H1 (cell line): ENCODE measurements around the gene ATP6V0D1.

Experiments
- BRCA1 ChIP-seq: IDR thresholded peaks from 2 replicates; pipeline ENCODE4 v1.6.1; 2012; ENCODE audit warnings: low read depth, low read length, improper control_type of control experiment
- POLR2A ChIP-seq, 2 experiments: IDR thresholded peaks; 1 replicate in 1 of 2; 2 replicates in 1 of 2; pipeline ENCODE4 v1.6.1; 2011; ENCODE audit warnings: low read depth in 2 of 2, low read length in 2 of 2, mild to moderate bottlenecking in 2 of 2; ENCODE audit errors: control extremely low read depth in 1 of 2
- RNF2 ChIP-seq: fragments of 200-900, 300-1000 bp; sonication (generic); IDR thresholded peaks from 2 replicates; pipeline ENCODE4 v1.7.1; 2016; ENCODE audit warnings: borderline replicate concordance, low read depth, mild to moderate bottlenecking, antibody characterized with exemption, low read length; ENCODE audit not compliant: poor library complexity, severe bottlenecking; ENCODE audit errors: missing control alignments
- SP1 ChIP-seq: IDR thresholded peaks from 2 replicates; pipeline ENCODE4 v1.6.1; 2011; ENCODE audit warnings: low read depth, low read length
- TF ChIP-seq, protein P1 (sequence below), 3 experiments: IDR thresholded peaks; 1 replicate in 2 of 3; 2 replicates in 1 of 3; pipeline versions ENCODE4 v1.5.1 to v1.6.1; 2011; ENCODE audit warnings: low read length in 3 of 3, mild to moderate bottlenecking in 3 of 3, inconsistent platforms in 2 of 3, low read depth in 1 of 3, moderate library complexity in 1 of 3; ENCODE audit not compliant: insufficient read depth in 1 of 3; ENCODE audit errors: control extremely low read depth in 1 of 3

DNA sequence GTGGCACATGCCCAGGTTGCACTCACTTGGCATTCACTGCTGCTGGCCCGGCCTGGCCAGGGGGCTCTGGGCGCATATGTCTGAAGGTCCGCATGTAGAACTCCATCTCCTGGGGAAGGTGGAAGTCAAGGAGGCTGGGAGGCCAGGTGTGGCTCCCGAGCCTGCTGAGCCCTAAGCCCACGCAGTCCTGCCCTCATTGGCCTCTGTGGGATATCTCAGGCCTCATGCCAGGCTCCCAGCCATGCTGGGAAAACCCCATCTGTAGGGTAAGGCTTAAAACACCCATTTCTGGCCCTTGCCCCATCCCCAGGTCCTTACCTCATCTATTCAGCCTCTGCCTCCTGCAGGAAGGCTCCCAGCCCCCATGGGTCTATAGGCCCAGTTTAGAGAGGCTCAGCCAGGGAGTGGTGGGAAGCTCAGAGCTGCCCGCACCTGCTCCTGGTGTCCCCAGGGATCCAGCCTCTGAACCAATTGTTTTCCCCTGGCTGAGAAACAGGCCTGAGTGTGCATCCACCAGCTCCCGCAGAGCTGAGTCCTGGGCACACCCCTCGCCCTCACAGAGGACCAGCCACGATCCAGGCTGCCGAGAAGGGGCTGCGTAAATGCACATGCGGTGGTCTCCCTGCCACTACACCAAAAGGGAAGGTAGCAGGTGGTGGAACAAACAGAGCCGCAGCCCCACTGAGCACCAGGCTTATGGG, 85.3 kb downstream of the ATP6V0D1 start:
- TF ChIP-seq POLR2A (IDR thresholded peaks at IDR 0.05; ENCODE audit: control extremely low read depth in 1 of 2, low read depth in 2 of 2, low read length in 2 of 2) (no peak), BRCA1 (no peak), SP1 (no peak), RNF2 (no peak)
- TF ChIP-seq, protein P1, sequence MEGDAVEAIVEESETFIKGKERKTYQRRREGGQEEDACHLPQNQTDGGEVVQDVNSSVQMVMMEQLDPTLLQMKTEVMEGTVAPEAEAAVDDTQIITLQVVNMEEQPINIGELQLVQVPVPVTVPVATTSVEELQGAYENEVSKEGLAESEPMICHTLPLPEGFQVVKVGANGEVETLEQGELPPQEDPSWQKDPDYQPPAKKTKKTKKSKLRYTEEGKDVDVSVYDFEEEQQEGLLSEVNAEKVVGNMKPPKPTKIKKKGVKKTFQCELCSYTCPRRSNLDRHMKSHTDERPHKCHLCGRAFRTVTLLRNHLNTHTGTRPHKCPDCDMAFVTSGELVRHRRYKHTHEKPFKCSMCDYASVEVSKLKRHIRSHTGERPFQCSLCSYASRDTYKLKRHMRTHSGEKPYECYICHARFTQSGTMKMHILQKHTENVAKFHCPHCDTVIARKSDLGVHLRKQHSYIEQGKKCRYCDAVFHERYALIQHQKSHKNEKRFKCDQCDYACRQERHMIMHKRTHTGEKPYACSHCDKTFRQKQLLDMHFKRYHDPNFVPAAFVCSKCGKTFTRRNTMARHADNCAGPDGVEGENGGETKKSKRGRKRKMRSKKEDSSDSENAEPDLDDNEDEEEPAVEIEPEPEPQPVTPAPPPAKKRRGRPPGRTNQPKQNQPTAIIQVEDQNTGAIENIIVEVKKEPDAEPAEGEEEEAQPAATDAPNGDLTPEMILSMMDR (IDR thresholded peaks at IDR 0.05; ENCODE audit: control extremely low read depth in 1 of 3, insufficient read depth in 1 of 3, low read depth in 1 of 3, low read length in 3 of 3) = no peak
